Transverse colon (tissue), 4 donors: ENCODE results near the gene KMT2C. TPM values are rescaled to one million over a fixed set of nuclear protein-coding genes. Genes with fewer than 3 reads are reported as not detected.
"Not testable (repeated sequence)": the region's sequence is repeated elsewhere in the genome, so short reads cannot be mapped to it uniquely, and the experiment has no call there.

ENCODE experiments used
- DNase-seq: peaks from one replicate; pipeline ENCODE4 v3.0.0-alpha.2; 2019
- H3K27ac ChIP-seq, 4 donors: fragments of 200-600 bp; sonication (generic); 2 replicates each; pipeline ENCODE4 v1.5.1; 2016 to 2018; ENCODE audit warnings: inconsistent platforms in 4 of 4
- H3K27me3 ChIP-seq: fragments of 200-600 bp; sonication (generic); 2 replicates; pipeline ENCODE4 v1.5.1; 2017; ENCODE audit warnings: inconsistent platforms
- H3K36me3 ChIP-seq, 4 donors: fragments of 200-600 bp; sonication (generic); 2 replicates each; pipeline ENCODE4 v1.5.1; 2017 to 2019; ENCODE audit warnings: inconsistent platforms in 4 of 4
- H3K4me1 ChIP-seq, 4 donors: fragments of 200-600 bp; sonication (generic); 2 replicates each; pipeline ENCODE4 v1.5.1; 2017 to 2020; ENCODE audit warnings: inconsistent platforms in 4 of 4
- H3K4me3 ChIP-seq, 4 donors: fragments of 200-600 bp; sonication (generic); 1 replicate in 1 of 4; 2 replicates in 3 of 4; pipeline versions ENCODE4 v1.5.1 to v1.6.1; 2017 to 2019; ENCODE audit warnings: inconsistent platforms in 4 of 4
- H3K9me3 ChIP-seq, 2 donors: fragments of 200-600 bp; sonication (generic); 2 replicates each; pipeline ENCODE4 v1.5.1; 2017 to 2019; ENCODE audit warnings: inconsistent platforms in 2 of 2
- EP300 ChIP-seq: sonication (generic); formaldehyde crosslinking; IDR thresholded peaks from one replicate; pipeline ENCODE4 v1.6.1; 2017; ENCODE audit warnings: antibody characterized with exemption, low read depth
- POLR2A ChIP-seq: fragments of 450-650 bp; IDR thresholded peaks from one replicate; pipeline ENCODE4 v1.6.1; 2016; ENCODE audit warnings: antibody characterized with exemption, mild to moderate bottlenecking, moderate library complexity
- POLR2AphosphoS5 ChIP-seq, 3 donors: sonication (generic); formaldehyde crosslinking; IDR thresholded peaks; one replicate each; pipeline ENCODE4 v1.6.1; 2016; ENCODE audit warnings: antibody characterized with exemption in 3 of 3
- WGBS, 2 donors: methylation state at CpG; one replicate each; pipeline ENCODE4 v1.1.5; 2018; ENCODE audit warnings: low coverage in 1 of 2; 5-methylcytosine and 5-hydroxymethylcytosine counted together
- in situ Hi-C, 4 donors: fragments of 200-750 bp; cut with MboI; loops; one replicate each; pipeline versions ENCODE4 v1.15.0 to v1.15.1; 2017; ENCODE audit warnings: low sequenced_read_pairs in 3 of 4, low pct_ligation_motif_present in 1 of 4, low pct_unique_long_range_greater_than_20kb in 1 of 4
- intact Hi-C: fragments of 100-400 bp; cut with DNase I; formaldehyde crosslinking; loops from one replicate; pipeline ENCODE4 v1.15.1; 2023; ENCODE audit warnings: low total_unique reads
- total RNA-seq, 4 donors: library from RNA; depleted of rRNA; stranded (reverse); fragments of >200 nt; gene quantifications; one replicate each; pipeline ENCODE4 v1.1.0, GENCODE V29; 2016
- TF ChIP-seq, protein P1 (sequence below), 5 experiments: fragments of 200-600 bp in 3 of 5; fragments of 450-650 bp in 2 of 5; sonication (generic) in 3 of 5; IDR thresholded peaks; 1 replicate in 2 of 5; 2 replicates in 3 of 5; pipeline ENCODE4 v1.5.1; 2016 to 2017; ENCODE audit warnings: antibody characterized with exemption in 5 of 5, inconsistent platforms in 3 of 5, mild to moderate bottlenecking in 2 of 5, moderate library complexity in 1 of 5

The KMT2C gene
- total RNA-seq, 4 donors from 2014 or later: 72.6 to 99.5 (median 83.8) TPM

GRCh38 chr7:152462995-152463708 lies 27.3 kb upstream of the KMT2C start:
- DNase-seq: no peak
- WGBS, 2 donors: 2 to 3% methylated on average over 7 to 26 of the region's 29 CpGs
- H3K27me3 ChIP-seq: no peaks in the 10 kb centered on the region
- peaks cover 4 to 22% (median 7%) of the 10 kb centered on the region in 4 donors for H3K4me1 ChIP-seq
- peak; percentile 88 for TF ChIP-seq POLR2A
- TF ChIP-seq POLR2AphosphoS5 (IDR thresholded peaks at IDR 0.05): peak; percentile 83 to 91 (median 85)
- no peak for TF ChIP-seq EP300
- in situ Hi-C loops (loop anchor here in 1 of 4 donors (25.0 kb wide), 1 partner anchor 224 kb away; the partner anchor contains the start of gene XRCC2), intact Hi-C loops (no loop called here)
- H3K4me3 ChIP-seq: peak overlapping the region; percentile 49 to 96 (median 74)
- no peaks in the 10 kb centered on the region for H3K9me3 ChIP-seq
- H3K36me3 ChIP-seq: no peaks in the 10 kb centered on the region
- peak overlapping the region; percentile 88 to 100 (median 96) for H3K27ac ChIP-seq

DNA sequence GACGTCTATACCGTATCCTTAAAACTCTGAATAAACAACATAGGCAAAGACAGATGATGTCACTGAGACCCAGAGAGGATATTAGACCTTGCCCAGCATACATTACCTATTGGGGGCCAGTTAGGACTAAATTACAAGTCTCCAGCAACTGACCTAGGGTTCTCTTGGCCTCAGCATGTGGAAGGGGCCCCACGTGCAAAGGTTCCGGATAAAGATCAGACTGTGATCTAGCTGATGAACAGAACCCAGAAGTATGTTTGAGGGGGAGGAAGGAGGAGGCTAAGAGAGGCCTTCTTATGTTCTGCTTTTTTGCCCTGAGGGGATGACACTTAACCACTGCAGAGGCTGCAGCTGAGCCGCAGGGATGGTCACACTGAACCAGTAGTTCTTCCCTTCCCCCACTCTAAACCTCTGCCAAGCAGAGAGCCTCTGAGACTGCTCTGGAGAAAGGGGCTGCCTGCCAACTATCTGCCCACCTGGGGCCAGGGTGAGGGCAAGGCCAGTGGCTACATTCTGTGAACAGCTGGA lies 24.0 kb upstream of the KMT2C start:
- peak overlapping the region in 1 of 4 donors; percentile 18 for H3K27ac ChIP-seq
- peaks cover 0 to 15% (median 2%) of the 10 kb centered on the region in 4 donors for H3K4me1 ChIP-seq
- in situ Hi-C loops: loop anchor here in 1 of 4 donors (25.0 kb wide), 1 partner anchor 228 kb away; the partner anchor contains the start of gene XRCC2
- 69 to 72% methylated on average over 3 to 5 of the region's 5 CpGs for WGBS, 2 donors
- intact Hi-C loops: no loop called here
- H3K9me3 ChIP-seq: no peaks in the 10 kb centered on the region
- TF ChIP-seq POLR2AphosphoS5 (IDR thresholded peaks at IDR 0.05) (no peak), POLR2A (no peak), EP300 (no peak)
- TF ChIP-seq, protein P1, sequence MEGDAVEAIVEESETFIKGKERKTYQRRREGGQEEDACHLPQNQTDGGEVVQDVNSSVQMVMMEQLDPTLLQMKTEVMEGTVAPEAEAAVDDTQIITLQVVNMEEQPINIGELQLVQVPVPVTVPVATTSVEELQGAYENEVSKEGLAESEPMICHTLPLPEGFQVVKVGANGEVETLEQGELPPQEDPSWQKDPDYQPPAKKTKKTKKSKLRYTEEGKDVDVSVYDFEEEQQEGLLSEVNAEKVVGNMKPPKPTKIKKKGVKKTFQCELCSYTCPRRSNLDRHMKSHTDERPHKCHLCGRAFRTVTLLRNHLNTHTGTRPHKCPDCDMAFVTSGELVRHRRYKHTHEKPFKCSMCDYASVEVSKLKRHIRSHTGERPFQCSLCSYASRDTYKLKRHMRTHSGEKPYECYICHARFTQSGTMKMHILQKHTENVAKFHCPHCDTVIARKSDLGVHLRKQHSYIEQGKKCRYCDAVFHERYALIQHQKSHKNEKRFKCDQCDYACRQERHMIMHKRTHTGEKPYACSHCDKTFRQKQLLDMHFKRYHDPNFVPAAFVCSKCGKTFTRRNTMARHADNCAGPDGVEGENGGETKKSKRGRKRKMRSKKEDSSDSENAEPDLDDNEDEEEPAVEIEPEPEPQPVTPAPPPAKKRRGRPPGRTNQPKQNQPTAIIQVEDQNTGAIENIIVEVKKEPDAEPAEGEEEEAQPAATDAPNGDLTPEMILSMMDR (IDR thresholded peaks at IDR 0.05): no peak
- DNase-seq: peak; percentile 14
- H3K27me3 ChIP-seq: no peaks in the 10 kb centered on the region
- no peak overlapping the region for H3K4me3 ChIP-seq
- H3K36me3 ChIP-seq: no peaks in the 10 kb centered on the region

- intact Hi-C loops (no loop called here), in situ Hi-C loops (loop anchor here in 1 of 4 donors (25.0 kb wide), 1 partner anchor 236 kb away; the partner anchor contains the start of gene XRCC2)
- Histone ChIP-seq H3K27me3 (no peaks in the 10 kb centered on the region), H3K36me3 (no peaks in the 10 kb centered on the region), H3K4me1 (no peaks in the 10 kb centered on the region), H3K27ac (no peak overlapping the region), H3K4me3 (no peak overlapping the region), H3K9me3 (no peaks in the 10 kb centered on the region)
- no peak for DNase-seq
- TF ChIP-seq POLR2AphosphoS5 (IDR thresholded peaks at IDR 0.05) (no peak), POLR2A (no peak), EP300 (no peak)
- 72 to 74% methylated on average over 3 to 5 of the region's 5 CpGs for WGBS, 2 donors
Measured at GRCh38 chr7:152451356-152451755, 15.6 kb upstream of the KMT2C start.

GRCh38 chr7:152445386-152446008 lies 9.7 kb upstream of the KMT2C start:
- H3K4me3 ChIP-seq, in situ Hi-C loops, H3K27me3 ChIP-seq, DNase-seq, intact Hi-C loops, H3K9me3 ChIP-seq, H3K4me1 ChIP-seq, H3K36me3 ChIP-seq, H3K27ac ChIP-seq: not testable (repeated sequence)
- 95% methylated on average over 17 of the region's 19 CpGs; no CpG with 5 or more reads in 1 of the 2 donors for WGBS, 2 donors

DNA sequence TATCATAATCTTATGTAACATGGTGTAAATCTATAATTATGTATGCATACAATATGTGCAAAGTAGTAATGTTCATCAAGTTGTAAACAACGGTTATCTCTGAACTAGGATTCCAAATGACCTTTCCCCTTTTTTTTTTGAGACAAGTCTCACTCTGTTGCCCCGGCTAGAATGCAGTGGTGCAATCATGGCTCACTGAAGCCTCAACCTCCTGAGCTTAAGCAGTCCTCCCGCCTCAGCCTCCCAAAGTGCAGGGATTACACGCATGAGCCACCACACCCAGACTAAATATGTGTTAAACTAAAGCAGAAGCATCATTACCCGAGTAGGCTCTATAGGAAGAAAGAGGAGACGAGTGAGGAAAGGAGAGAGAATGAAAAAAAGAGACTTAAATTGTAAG lies 7.8 kb upstream of the KMT2C start:
- TF ChIP-seq EP300 (no peak), POLR2AphosphoS5 (IDR thresholded peaks at IDR 0.05) (no peak), POLR2A (no peak)
- TF ChIP-seq, protein P1 (IDR thresholded peaks at IDR 0.05): no peak
- Histone ChIP-seq H3K27me3 (no peaks in the 10 kb centered on the region), H3K4me1 (no peaks in the 10 kb centered on the region), H3K36me3 (no peaks in the 10 kb centered on the region), H3K4me3 (no peak overlapping the region), H3K27ac (no peak overlapping the region), H3K9me3 (no peaks in the 10 kb centered on the region)
- intact Hi-C loops: no loop called here
- WGBS, 2 donors: 81 to 96% methylated on average over 4 to 6 of the region's 6 CpGs
- no peak for DNase-seq
- in situ Hi-C loops: no loop called here
